Neural cell (in vitro differentiated cells): ENCODE data around the gene HDAC10. TPM values are rescaled to one million over a fixed set of nuclear protein-coding genes. Genes with fewer than 3 reads are reported as not detected.

ENCODE experiments used
- H2AFZ ChIP-seq: fragments of 200-600, 300-800 bp; sonication (generic), shearing (Covaris generic); 2 replicates; pipeline ENCODE4 v1.6.0; 2014; ENCODE audit warnings: low read depth, mild to moderate bottlenecking, antibody characterized with exemption, low read length, moderate library complexity
- H3F3A ChIP-seq: fragments of 200-600 bp; shearing (Covaris generic); 2 replicates; pipeline ENCODE4 v1.6.1; 2016; ENCODE audit warnings: mild to moderate bottlenecking, moderate library complexity, mixed read lengths, antibody characterized with exemption, low read length; ENCODE audit not compliant: insufficient read depth, poor library complexity, severe bottlenecking
- H3K27ac ChIP-seq: fragments of 200-600, 300-800 bp; sonication (generic), shearing (Covaris generic); 2 replicates; pipeline ENCODE4 v1.5.1; 2014; ENCODE audit warnings: mild to moderate bottlenecking, low read length, moderate library complexity
- H3K27me3 ChIP-seq: fragments of 300-800, 200-600 bp; sonication (generic), shearing (Covaris generic); 2 replicates; pipeline ENCODE4 v1.6.0; 2014; ENCODE audit warnings: mild to moderate bottlenecking, low read depth, low read length, moderate library complexity; ENCODE audit not compliant: insufficient read depth
- H3K36me3 ChIP-seq: fragments of 300-800, 200-600 bp; sonication (generic), shearing (Covaris generic); 2 replicates; pipeline ENCODE4 v1.5.1; 2014; ENCODE audit warnings: mild to moderate bottlenecking, antibody characterized with exemption, low read length, moderate library complexity; ENCODE audit not compliant: insufficient read depth
- H3K4me2 ChIP-seq: fragments of 300-800, 200-600 bp; sonication (generic), shearing (Covaris generic); 2 replicates; pipeline ENCODE4 v1.6.0; 2014; ENCODE audit warnings: mild to moderate bottlenecking, low read length
- H3K4me3 ChIP-seq: fragments of 300-800, 200-600 bp; sonication (generic), shearing (Covaris generic); 2 replicates; pipeline ENCODE4 v1.5.1; 2014; ENCODE audit warnings: mild to moderate bottlenecking, low read length, moderate library complexity
- H3K79me2 ChIP-seq: fragments of 200-600 bp; shearing (Covaris generic); replicated peaks from 2 replicates; pipeline ENCODE4 v1.6.0; 2014; ENCODE audit warnings: mild to moderate bottlenecking, low read length, moderate library complexity; ENCODE audit not compliant: insufficient read depth
- H3K9ac ChIP-seq: fragments of 300-800, 200-600 bp; sonication (generic), shearing (Covaris generic); 2 replicates; pipeline ENCODE4 v1.6.1; 2016; ENCODE audit warnings: mild to moderate bottlenecking, low read length, mixed read lengths
- H3K9me2 ChIP-seq: fragments of 200-600 bp; shearing (Covaris generic); 2 replicates; pipeline ENCODE4 v1.6.1; 2016; ENCODE audit warnings: mild to moderate bottlenecking, low read length, mixed read lengths; ENCODE audit not compliant: insufficient read depth
- H3K9me3 ChIP-seq: fragments of 200-600, 300-800 bp; sonication (generic), shearing (Covaris generic); 2 replicates; pipeline ENCODE4 v1.6.1; 2016; ENCODE audit warnings: mild to moderate bottlenecking, mixed run types, low read length, moderate library complexity, mixed read lengths
- H4K20me1 ChIP-seq: fragments of 200-600 bp; shearing (Covaris generic); 2 replicates; pipeline ENCODE4 v1.6.1; 2016; ENCODE audit warnings: mild to moderate bottlenecking, mixed run types; ENCODE audit not compliant: insufficient read depth
- CTCF ChIP-seq: fragments of 450-650 bp; IDR thresholded peaks from 2 replicates; pipeline ENCODE4 v1.5.1; 2014; ENCODE audit warnings: antibody characterized with exemption, mild to moderate bottlenecking, moderate library complexity; ENCODE audit not compliant: poor library complexity, severe bottlenecking
- EP300 ChIP-seq: fragments of 450-650 bp; conservative IDR thresholded peaks from 2 replicates; pipeline ENCODE4 v1.6.1; 2014; ENCODE audit warnings: antibody characterized with exemption, mild to moderate bottlenecking, moderate library complexity; ENCODE audit not compliant: poor library complexity, severe bottlenecking
- EZH2 ChIP-seq: fragments of 200-600, 300-800 bp; shearing (Covaris generic), sonication (generic); IDR thresholded peaks from 2 replicates; pipeline ENCODE4 v1.6.1; 2014; ENCODE audit warnings: antibody characterized with exemption, low read length, borderline replicate concordance, mild to moderate bottlenecking; ENCODE audit not compliant: insufficient read depth, poor library complexity, severe bottlenecking
- MXI1 ChIP-seq: fragments of 450-650 bp; conservative IDR thresholded peaks from 2 replicates; pipeline ENCODE4 v1.6.1; 2014; ENCODE audit warnings: antibody characterized with exemption, mild to moderate bottlenecking; ENCODE audit not compliant: poor library complexity, severe bottlenecking
- POLR2AphosphoS5 ChIP-seq: IDR thresholded peaks from 2 replicates; pipeline ENCODE4 v1.6.1; 2012
- RAD21 ChIP-seq: fragments of 450-650 bp; conservative IDR thresholded peaks from 2 replicates; pipeline ENCODE4 v1.6.1; 2014; ENCODE audit warnings: antibody characterized with exemption, mild to moderate bottlenecking, moderate library complexity
- REST ChIP-seq: IDR thresholded peaks from 2 replicates; pipeline ENCODE4 v1.6.1; 2012; ENCODE audit warnings: borderline replicate concordance
- SMC3 ChIP-seq: fragments of 450-650 bp; conservative IDR thresholded peaks from 2 replicates; pipeline ENCODE4 v1.6.1; 2014; ENCODE audit warnings: antibody characterized with exemption, mild to moderate bottlenecking, moderate library complexity; ENCODE audit not compliant: poor library complexity
- TAF1 ChIP-seq: IDR thresholded peaks from 2 replicates; pipeline ENCODE4 v1.6.1; 2012; ENCODE audit warnings: low read depth
- polyA plus RNA-seq: library from polyadenylated mRNA; depleted of rRNA; stranded (reverse); fragments of >200 nt; gene quantifications from 2 replicates; pipeline ENCODE4 v1.2.3, GENCODE V29; 2014

HDAC10 gene
- polyA plus RNA-seq, 1 donor from 2014 or later: 39.1 TPM

GRCh38 chr22:50299785-50300619, 48.9 kb upstream of the HDAC10 start:
- TF ChIP-seq CTCF (no peak), RAD21 (no peak), MXI1 (no peak), EP300 (no peak), TAF1 (no peak), POLR2AphosphoS5 (no peak), EZH2 (no peak)
- Histone ChIP-seq H3K9me3 (no peaks in the 10 kb centered on the region), H3K9ac (no peak overlapping the region), H3K79me2 (peaks cover 72% of the 10 kb centered on the region), H3K27me3 (no peaks in the 10 kb centered on the region), H3K4me2 (no peak overlapping the region), H3K27ac (no peak overlapping the region), H2AFZ (no peak overlapping the region), H3K36me3 (no peaks in the 10 kb centered on the region), H3K9me2 (no peaks in the 10 kb centered on the region), H3F3A (no peaks in the 10 kb centered on the region), H3K4me3 (peak overlapping the region; percentile 51), H4K20me1 (peaks cover 10% of the 10 kb centered on the region)

GRCh38 chr22:50298937-50299784, 48.1 kb upstream of the HDAC10 start:
- TF ChIP-seq TAF1 (no peak), EP300 (no peak), EZH2 (no peak), CTCF (no peak), REST (no peak), POLR2AphosphoS5 (no peak), SMC3 (no peak), RAD21 (no peak), MXI1 (no peak)
- no peaks in the 10 kb centered on the region for H3K9me3 ChIP-seq
- no peak overlapping the region for H3K4me3 ChIP-seq
- H3K9me2 ChIP-seq: no peaks in the 10 kb centered on the region
- H2AFZ ChIP-seq: no peak overlapping the region
- H3K9ac ChIP-seq: no peak overlapping the region
- peaks cover 11% of the 10 kb centered on the region for H4K20me1 ChIP-seq
- no peak overlapping the region for H3K4me2 ChIP-seq
- H3K79me2 ChIP-seq: peaks cover 64% of the 10 kb centered on the region
- no peaks in the 10 kb centered on the region for H3K36me3 ChIP-seq
- H3F3A ChIP-seq: no peaks in the 10 kb centered on the region
- H3K27ac ChIP-seq: no peak overlapping the region
- no peaks in the 10 kb centered on the region for H3K27me3 ChIP-seq
